AG09319 (cell line): ENCODE data around the gene GABRB3.

Experiments used
- DNase-seq: peaks from one replicate; pipeline ENCODE4 v3.0.0-alpha.2; 2010; ENCODE audit warnings: low read depth; ENCODE audit errors: extremely low read depth
- TF ChIP-seq, protein P1 (sequence below): IDR thresholded peaks from 2 replicates; pipeline ENCODE4 v1.5.1; 2011; ENCODE audit warnings: low read depth, mild to moderate bottlenecking, inconsistent platforms, low read length, moderate library complexity

The GABRB3 gene

DNA sequence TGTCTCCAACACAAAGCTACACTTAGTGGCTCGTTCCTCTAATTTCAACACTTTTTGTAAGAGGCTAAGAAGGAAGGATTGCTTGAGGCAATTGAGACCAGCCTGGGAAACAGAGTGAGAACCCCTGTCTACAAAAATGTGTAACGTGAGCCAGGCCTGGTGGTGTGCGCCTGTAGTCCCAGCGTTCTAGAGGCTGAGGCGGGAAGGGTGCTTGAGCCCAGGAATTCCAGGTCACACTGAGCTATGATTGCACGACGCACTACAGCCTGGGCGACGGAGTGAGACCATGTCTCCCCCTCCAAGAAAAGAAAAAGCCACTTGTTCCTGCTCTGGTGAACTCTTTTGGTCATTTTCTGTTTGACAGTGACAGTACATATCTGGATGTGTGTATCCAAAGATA lies 127.9 kb downstream of the GABRB3 start:
- TF ChIP-seq, protein P1, sequence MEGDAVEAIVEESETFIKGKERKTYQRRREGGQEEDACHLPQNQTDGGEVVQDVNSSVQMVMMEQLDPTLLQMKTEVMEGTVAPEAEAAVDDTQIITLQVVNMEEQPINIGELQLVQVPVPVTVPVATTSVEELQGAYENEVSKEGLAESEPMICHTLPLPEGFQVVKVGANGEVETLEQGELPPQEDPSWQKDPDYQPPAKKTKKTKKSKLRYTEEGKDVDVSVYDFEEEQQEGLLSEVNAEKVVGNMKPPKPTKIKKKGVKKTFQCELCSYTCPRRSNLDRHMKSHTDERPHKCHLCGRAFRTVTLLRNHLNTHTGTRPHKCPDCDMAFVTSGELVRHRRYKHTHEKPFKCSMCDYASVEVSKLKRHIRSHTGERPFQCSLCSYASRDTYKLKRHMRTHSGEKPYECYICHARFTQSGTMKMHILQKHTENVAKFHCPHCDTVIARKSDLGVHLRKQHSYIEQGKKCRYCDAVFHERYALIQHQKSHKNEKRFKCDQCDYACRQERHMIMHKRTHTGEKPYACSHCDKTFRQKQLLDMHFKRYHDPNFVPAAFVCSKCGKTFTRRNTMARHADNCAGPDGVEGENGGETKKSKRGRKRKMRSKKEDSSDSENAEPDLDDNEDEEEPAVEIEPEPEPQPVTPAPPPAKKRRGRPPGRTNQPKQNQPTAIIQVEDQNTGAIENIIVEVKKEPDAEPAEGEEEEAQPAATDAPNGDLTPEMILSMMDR: no peak
- no peak for DNase-seq

DNA sequence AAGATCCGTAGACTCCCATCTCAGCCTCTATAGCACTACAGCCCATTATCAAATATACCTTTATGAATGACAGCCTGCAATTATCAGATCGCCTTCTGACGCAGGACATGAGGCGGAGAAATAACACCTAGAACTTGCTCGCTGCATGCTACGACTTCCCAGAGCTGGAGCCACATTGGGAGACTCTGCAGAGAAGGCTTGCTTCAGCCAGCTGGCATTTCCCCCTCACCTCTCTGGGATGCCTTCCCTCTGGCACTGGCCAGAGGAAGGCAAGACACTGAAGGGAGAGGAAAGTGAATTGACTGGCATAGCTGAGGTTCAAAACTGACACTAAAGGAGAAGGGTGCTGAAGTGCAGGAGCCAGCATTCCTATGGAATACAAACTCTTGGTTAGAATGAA lies 131.7 kb downstream of the GABRB3 start:
- TF ChIP-seq, protein P1: no peak
- DNase-seq: no peak

DNA sequence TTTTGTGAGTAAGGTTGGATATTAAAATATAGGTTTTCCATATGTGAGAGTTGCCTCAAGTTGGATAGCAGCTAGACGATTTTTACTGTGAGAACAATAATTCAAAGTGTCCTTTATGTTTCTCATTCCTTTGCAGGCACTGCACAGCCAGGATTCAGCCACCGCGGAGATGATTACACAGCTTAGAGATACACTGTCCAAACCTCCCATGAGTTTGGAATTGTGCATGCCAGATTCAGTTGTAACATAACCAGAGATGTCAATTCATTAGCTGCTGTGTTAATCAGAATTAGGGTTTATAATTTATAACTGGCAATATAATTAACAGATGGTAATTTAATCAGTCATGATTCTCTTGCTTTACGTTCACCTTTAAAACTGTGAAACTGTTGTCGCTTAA lies 132.3 kb downstream of the GABRB3 start:
- TF ChIP-seq, protein P1: no peak
- DNase-seq: no peak

DNA sequence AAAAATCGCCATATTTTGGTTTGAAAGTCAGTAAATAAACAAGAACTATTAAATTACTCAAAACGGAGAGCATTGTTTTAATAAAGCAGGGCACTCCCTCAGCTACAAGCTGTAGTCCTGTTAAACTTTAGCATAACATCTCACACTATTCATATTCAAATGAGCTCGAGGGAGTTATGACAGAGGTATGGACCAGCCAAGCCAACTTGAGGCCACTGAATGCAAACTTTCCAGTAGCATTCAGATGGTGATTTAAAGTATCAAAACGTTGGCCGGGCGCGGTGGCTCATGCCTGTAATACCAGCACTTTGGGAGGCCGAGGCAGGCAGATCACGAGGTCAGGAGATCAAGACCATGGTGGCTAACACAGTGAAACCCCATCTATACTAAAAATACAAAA lies 132.9 kb downstream of the GABRB3 start:
- TF ChIP-seq, protein P1: no peak
- DNase-seq: no peak

DNA sequence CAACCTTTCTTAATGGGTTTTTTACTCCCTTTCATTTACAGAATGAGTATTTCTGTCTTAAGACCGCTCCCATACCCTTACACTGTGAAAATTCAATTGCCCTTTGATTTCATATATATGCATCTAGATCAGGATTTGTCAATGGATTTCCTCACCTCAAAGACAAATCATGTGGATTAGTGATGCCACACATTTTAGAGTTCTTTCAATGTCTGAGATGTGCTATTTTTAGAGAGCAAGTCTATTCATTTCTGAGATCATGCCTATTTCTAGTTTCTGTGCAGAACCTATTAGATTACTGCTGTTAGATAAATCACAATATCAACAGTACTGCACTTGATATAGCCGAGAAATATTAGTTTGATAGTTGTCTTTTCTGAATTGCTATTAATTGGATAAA lies 137.3 kb downstream of the GABRB3 start:
- DNase-seq: no peak
- TF ChIP-seq, protein P1: no peak

DNA sequence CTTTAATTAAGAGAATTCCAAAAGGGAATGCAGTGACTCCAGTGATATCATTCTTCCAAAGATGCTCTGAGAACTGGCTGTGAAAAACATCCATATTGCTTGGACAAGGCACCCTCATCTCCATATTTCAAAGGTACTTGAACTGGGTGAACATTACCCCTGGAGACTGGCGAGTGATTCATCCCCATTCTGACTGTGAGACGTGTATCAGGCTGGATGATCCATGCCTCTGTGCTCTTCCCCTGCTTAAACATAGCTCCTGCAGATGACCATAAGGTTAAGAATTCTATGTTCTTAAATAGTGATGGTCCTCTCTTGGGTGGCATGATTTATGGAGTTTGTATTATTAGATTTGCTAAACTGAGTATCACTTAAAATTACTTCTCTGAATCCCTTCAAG lies 137.8 kb downstream of the GABRB3 start:
- DNase-seq: no peak
- TF ChIP-seq, protein P1: no peak

DNA sequence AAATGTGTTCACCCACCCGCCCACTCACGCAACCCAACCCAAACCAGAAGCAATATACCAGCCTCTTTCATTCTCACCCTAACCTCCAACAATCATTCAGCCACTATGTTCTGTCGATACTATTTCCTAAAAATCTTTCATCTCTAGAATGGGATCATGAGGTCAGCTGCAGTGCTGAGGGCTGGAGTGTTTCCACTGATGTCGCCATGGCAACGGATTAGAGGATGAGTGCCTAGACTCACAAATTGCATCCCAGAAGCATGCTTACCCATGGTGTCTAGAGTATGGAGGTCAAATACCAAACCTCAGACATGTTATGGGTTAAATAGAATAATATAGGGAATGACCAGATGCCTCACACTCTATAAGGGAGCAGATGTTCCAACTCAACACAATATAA lies 138.5 kb downstream of the GABRB3 start:
- TF ChIP-seq, protein P1: no peak
- no peak for DNase-seq

DNA sequence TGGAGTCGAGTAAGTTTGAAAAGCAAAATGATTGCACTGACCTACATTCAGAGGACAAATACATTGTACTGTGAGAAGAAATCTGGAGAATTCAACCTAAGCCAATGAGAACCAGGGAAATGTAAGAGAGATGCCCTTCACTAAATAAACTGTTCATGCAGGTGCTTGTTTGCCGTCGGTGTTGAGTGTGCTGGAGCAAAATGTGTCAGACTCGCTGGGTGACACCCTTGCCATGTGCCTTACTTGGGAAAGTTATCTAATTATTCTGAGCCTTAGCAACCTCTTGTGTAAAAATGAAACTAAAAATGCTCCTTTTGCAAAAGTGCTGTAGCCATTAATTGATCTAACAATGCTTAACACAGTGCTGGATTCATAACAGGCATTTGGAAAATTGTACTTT lies 140.4 kb downstream of the GABRB3 start:
- no peak for DNase-seq
- TF ChIP-seq, protein P1: no peak
